Activated effector memory CD4-positive, alpha-beta T cell treated with anti-CD3 and anti-CD28 coated beads, Interleukin-2, amount 50 U/mL, for 16 hours (primary cell): ENCODE results near the gene DNAJC24.
A peak's percentile ranks its signal among the peaks of the same experiment; 100 is the strongest.
"Not testable (repeated sequence)": the region's sequence is repeated elsewhere in the genome, so short reads cannot be mapped to it uniquely, and the experiment has no call there.

Experiments
- DNase-seq: peaks from one replicate; pipeline ENCODE4 v3.0.0-alpha.2; 2020

The DNAJC24 gene

GRCh38 chr11:31369348-31370329 lies at the start of gene DNAJC24, which contains the start of gene DCDC1:
TSS of gene DNAJC24 (plus strand) at chr11:31369860. CDS start at chr11:31370749, 889 bp downstream.
TSS of gene DCDC1 (minus strand) at chr11:31369739. CDS start at chr11:31328280, 41,459 bp downstream.
- DNase-seq = peak; percentile 97

DNA sequence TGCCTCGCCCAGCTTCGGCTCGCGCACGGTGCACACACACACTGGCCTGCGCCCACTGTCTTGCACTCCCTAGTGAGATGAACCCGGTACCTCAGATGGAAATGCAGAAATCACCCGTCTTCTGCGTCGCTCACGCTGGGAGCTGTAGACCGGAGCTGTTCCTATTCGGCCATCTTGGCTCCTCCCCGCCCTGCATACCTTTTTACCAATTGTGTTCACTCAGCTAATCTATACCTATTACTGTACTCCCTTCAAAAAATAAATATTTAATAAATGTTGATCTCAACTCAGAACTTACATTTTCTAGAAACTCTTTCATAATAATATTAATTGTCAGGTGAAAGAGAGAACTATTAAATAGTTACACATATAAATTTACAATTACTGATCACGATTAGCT lies 48.2 kb upstream of the DNAJC24 start:
- not testable (repeated sequence) for DNase-seq

GRCh38 chr11:31323145-31323544 lies 46.5 kb upstream of the DNAJC24 start:
- DNase-seq = no peak

DNA sequence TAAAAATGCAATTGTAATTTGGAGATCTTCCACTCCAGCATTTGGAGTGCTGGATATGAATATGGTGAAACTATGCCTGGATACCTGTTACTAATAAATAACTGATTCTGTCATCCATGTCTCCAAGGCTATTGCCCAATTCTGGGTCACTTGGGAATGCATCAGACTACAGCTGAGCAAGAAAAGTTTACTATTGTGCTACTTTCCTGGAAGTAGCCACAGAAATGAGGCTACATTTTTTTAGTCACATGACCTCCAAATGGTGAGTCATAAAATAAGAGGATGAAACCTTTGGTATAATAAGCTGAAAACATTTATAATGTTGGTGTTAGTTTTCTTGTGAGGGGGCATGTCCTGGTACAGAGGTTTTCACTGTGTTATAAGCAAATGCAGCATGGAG lies 44.5 kb upstream of the DNAJC24 start:
- DNase-seq = no peak

DNA sequence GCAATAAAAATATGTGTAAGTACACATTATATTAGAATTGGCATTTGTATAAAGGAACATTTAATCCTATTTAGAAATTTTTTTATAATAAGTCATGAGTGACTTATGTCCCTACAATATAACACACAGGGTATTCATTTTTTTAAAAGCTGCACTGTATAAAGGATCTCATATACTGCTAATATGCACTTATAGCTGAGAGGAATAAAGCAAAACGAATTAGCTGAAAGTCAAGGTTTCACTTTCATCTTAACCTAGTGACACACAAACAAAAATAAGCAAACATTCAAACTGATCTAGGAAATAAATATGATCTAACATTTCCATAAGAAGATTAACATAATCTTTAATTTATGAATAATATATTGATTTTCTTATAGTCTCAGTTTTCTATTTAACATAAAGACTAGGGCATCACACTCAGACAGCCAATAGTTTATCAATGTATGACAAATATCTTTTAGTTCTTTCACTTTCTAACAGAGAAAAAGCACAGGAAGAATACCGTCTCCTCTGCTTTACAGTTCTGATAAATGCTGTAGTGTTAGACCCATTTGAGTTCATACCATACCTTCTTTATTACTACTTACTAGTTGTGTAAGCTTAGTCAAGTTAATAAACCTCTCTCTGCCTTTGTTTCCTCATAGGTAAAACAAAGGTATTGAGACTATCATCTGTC lies 43.1 kb upstream of the DNAJC24 start:
- DNase-seq = no peak

- no peak for DNase-seq
These were observed 42.2 kb upstream of the DNAJC24 start for GRCh38 chr11:31327417-31327816.

GRCh38 chr11:31328697-31329096 lies 41.0 kb upstream of the DNAJC24 start:
- no peak for DNase-seq

GRCh38 chr11:31337806-31338205 lies 31.9 kb upstream of the DNAJC24 start:
- no peak for DNase-seq

GRCh38 chr11:31340903-31341572 lies 28.6 kb upstream of the DNAJC24 start:
- no peak for DNase-seq

DNA sequence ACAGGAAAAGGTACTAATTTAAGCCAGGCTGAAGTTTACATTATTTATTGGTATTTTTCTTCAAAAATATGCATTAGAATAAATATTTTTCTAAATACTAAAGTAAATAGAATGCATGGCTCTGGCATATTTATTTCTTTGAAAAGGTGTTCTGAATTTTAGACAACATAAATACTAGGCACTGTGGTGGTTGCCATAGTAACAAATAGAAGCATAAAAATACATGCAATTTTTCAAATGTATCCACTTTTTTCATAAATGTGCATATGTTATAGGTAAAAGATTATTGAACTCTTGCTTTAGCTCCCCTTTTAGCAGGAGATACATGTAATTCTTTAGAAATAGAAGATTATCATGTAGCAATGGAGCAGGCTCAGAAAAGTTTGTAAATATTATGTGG lies 18.5 kb upstream of the DNAJC24 start:
- DNase-seq = no peak

DNA sequence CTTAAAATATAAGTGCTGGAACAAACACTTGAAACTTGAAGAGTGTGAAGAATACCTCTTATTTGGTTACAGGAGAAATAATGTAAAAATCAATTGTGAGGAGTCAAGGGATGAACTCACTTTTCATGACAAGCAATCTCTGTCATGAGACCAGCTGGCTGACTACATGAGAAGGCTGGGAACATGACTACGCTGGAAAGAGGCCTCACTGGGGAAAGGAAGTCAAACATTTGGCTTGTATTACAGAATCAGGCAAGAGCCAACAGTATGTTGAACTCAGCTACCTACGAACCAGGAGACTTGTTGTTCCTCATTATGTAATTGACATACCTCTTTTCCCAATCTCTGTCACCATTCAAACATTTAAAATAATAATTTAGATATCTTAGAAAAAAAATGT lies 14.5 kb upstream of the DNAJC24 start:
- DNase-seq = no peak

GRCh38 chr11:31355817-31356216 lies 13.8 kb upstream of the DNAJC24 start:
- no peak for DNase-seq

- no peak for DNase-seq
These were observed 7.9 kb upstream of the DNAJC24 start for GRCh38 chr11:31361743-31362142.

DNA sequence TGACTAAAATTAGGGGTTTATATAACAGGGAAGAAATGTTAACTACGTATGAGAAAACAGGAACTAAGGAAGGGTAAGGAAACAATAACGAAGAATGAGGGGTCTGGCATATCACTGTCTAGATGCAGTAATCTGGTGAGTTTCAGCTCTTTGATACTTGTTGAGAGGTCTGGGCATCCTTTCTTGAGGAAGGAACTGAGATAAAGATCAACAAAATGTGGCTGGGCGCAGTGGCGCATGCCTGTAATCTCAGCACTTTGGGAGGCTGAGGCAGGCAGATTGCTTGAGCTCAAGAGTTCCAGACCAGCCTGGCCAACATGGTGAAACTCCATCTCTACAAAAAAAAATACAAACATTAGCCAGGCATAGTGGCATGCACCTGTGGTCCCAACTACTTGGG lies 2.9 kb upstream of the DNAJC24 start:
- DNase-seq = peak; percentile 66

GRCh38 chr11:31375879-31376278 lies 6.2 kb downstream of the DNAJC24 start:
- no peak for DNase-seq

GRCh38 chr11:31383116-31383515 lies 13.5 kb downstream of the DNAJC24 start:
- DNase-seq = no peak

DNA sequence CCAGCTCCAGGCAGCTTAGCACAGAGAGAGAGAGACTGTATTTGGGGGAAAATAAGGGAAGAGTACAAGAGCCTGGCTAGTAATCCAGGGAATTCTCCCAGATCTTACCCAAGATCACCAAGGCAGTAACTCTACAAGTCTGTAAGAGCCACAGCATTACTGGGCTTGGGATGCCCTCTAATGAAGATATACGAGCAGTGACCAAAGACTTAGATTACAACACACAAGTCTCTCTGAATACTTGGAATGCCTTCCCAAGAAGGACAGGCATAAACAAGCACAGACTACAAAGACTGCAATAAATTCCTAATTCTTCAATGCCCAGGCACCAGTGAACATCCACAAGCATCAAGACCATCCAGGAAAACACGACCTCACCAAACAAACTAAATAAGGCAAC lies 17.7 kb downstream of the DNAJC24 start:
- DNase-seq = no peak

DNA sequence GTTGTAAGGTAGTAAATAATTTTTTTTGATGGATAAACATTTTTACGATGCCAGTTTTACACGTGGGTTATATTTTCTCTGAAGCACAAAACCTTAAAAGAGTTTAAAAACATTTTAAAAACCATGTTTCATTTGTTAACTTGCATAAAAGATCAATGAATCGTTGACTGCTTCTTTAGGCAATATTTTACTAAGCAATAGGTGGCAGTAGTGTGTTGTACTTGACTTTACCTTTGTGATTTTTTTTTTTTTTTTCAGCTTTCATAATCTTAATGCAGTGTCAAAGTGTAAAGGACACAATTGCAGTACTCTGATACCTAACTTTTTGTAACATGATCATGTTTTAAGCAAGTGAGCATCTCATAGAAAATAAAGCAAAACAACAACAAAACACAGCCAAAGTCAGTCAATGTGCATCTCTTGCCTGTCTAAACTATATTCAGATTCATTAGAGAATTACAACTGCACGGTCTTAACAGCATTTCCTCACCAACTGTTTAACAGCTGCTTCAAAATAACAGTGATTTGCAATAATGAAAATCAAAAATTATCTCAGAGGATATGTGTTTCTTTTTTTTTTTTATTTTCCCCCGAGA lies 27.7 kb downstream of the DNAJC24 start:
- DNase-seq = no peak

DNA sequence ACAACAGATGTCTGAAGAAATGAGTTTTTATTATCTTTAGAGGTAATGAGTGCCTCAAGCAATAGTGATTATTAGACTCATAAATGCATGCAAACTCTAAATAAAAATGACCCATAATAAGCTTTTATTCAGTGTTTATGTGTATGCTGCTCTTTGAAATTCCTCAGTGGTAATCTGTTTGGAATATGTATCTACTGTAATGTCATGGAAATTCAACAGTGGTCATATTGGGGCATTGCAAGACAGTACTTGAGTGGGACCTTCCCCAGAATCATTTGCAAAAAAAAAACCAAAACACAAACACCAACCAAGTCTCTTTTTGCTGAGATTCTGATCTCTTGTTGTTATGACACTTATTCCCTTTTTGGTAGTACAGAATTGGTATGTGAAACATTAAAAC lies 35.0 kb downstream of the DNAJC24 start:
- DNase-seq = no peak

- DNase-seq = no peak
These were observed 38.5 kb downstream of the DNAJC24 start for GRCh38 chr11:31408201-31408600.

GRCh38 chr11:31412946-31413345 lies 43.3 kb downstream of the DNAJC24 start:
- no peak for DNase-seq

DNA sequence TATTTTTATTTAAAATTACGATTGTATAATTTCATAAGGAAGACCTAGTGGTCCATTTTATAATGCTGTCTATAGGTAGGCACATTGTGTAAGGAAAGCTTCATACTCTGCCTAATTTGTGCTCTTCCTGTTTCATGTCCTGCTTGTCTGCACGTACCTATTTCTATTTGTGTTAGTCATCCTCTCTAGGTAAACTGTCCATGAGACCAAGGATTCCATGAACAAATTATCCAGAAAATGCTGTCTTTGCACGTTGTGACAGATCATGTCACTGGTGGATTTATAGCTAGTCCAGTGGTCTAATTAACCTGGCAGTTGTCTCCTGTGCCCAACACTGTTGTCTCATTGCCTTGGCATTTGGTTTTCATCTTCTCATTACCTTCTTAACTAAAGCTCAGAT lies 44.7 kb downstream of the DNAJC24 start:
- no peak for DNase-seq

- no peak for DNase-seq
These were observed 45.8 kb downstream of the DNAJC24 start for GRCh38 chr11:31415435-31415834.
